ENCODE measurements around the gene CACNA2D3.
"Not testable (repeated sequence)": the region's sequence is repeated elsewhere in the genome, so short reads cannot be mapped to it uniquely, and the experiment has no call there.

CACNA2D3 gene

DNA sequence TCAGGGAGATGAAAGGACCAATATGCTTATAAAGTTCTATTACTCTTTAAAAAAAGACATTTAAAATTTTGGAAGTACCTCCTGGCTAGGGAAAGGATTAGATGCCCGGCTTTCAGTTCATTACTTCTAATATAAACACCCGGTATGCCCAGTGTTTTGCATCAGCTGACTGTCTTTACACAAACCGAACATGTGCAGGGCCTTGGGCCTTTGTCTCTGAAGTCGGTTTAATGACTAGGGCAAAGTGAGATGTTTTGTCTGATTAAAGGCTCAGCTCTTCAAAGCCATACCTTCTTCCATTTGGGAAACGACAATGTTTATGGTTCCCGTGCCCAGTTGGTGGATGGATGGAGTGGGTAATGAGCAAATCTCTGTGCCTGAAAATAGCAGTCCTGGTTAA, 984.8 kb downstream of the CACNA2D3 start:
- Histone ChIP-seq H3K4ac (ENCODE audit: low read depth, low read length) (no peak overlapping the region), H3K4me3 (ENCODE audit: low read length) (no peak overlapping the region), H3K4me1 (ENCODE audit: control insufficient read depth, low read depth, low read length) (no peaks in the 10 kb centered on the region), H2BK5ac (ENCODE audit: low read length) (no peak overlapping the region), H3K79me2 (ENCODE audit: control insufficient read depth, insufficient read depth, low read length) (no peaks in the 10 kb centered on the region), H2AK5ac (ENCODE audit: low read length) (no peak overlapping the region), H3K27me3 (ENCODE audit: insufficient read depth, low read length, poor library complexity) (no peaks in the 10 kb centered on the region), H3K4me2 (ENCODE audit: low read length) (no peak overlapping the region), H3K79me1 (ENCODE audit: low read length) (no peaks in the 10 kb centered on the region), H4K5ac (ENCODE audit: low read length) (no peak overlapping the region), H4K8ac (ENCODE audit: low read depth, low read length) (no peak overlapping the region), H3K27ac (ENCODE audit: low read depth, low read length) (no peak overlapping the region), H3K36me3 (ENCODE audit: control insufficient read depth, insufficient read depth, low read length) (no peaks in the 10 kb centered on the region), H2BK120ac (ENCODE audit: low read depth, low read length) (no peak overlapping the region), H3K9ac (ENCODE audit: low read length) (no peak overlapping the region), H3K18ac (ENCODE audit: low read length) (no peak overlapping the region), H2BK15ac (replicated peaks; ENCODE audit: low read depth) (no peak overlapping the region), H3K56ac (ENCODE audit: low read length) (no peak overlapping the region), H3K23ac (ENCODE audit: low read length) (no peak overlapping the region)
- no peak for DNase-seq
- no CpG with 5 or more reads among the region's 6 CpGs for WGBS (ENCODE audit: extremely low coverage, insufficient coverage, low lambda C conversion rate)

DNA sequence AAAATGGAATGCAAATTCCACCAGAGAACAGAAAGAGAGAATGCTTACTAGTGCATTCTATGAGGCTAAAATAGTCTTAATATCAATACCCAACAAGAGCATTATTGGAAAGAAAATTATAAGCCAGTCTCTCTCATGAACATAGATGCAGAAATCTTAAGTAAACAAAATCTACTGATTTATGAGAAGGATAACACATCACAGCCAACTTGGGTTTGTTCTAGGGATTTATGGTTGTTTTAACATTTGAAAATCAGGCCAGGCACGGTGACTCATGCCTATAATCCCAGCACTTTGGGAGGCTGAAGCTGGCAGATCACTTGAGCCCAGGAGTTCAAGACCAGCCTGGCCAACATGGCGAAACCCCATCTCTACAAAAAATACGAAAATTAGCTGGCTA, 989.6 kb downstream of the CACNA2D3 start:
- H3K4me2 ChIP-seq (ENCODE audit: low read length); H2BK15ac ChIP-seq (replicated peaks; ENCODE audit: low read depth): not testable (repeated sequence)

DNA sequence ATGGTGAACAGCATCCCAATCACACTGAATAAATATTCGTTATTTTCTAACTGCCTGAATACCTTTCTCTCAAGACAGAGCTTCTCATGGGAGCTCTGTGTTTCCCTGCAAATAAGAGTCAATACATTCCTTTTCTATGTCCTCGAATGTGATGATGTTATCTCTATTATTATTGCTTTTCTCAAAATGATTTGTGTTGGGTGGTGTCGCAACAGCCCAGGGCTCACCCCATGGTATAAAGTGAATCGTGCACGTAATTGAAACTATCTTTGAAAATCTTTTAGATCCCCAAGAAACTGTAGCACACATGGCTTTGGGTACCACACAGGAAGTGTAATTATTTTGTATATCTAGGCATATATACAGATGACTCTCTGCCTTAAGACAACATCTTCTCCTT, 996.1 kb downstream of the CACNA2D3 start:
- Histone ChIP-seq H2BK120ac (ENCODE audit: low read depth, low read length) (no peak overlapping the region), H2BK15ac (replicated peaks; ENCODE audit: low read depth) (no peak overlapping the region), H2AK5ac (ENCODE audit: low read length) (no peak overlapping the region), H3K4me3 (ENCODE audit: low read length) (no peak overlapping the region), H3K27me3 (ENCODE audit: insufficient read depth, low read length, poor library complexity) (no peaks in the 10 kb centered on the region), H2BK5ac (ENCODE audit: low read length) (no peak overlapping the region), H3K27ac (ENCODE audit: low read depth, low read length) (no peak overlapping the region), H3K79me1 (ENCODE audit: low read length) (no peaks in the 10 kb centered on the region), H4K5ac (ENCODE audit: low read length) (no peak overlapping the region), H3K18ac (ENCODE audit: low read length) (no peak overlapping the region), H3K36me3 (ENCODE audit: control insufficient read depth, insufficient read depth, low read length) (no peaks in the 10 kb centered on the region), H3K4ac (ENCODE audit: low read depth, low read length) (no peak overlapping the region), H3K9ac (ENCODE audit: low read length) (no peak overlapping the region), H3K4me2 (ENCODE audit: low read length) (no peak overlapping the region), H4K8ac (ENCODE audit: low read depth, low read length) (no peak overlapping the region), H3K4me1 (ENCODE audit: control insufficient read depth, low read depth, low read length) (no peaks in the 10 kb centered on the region), H3K56ac (ENCODE audit: low read length) (no peak overlapping the region), H3K23ac (ENCODE audit: low read length) (no peak overlapping the region), H3K79me2 (ENCODE audit: control insufficient read depth, insufficient read depth, low read length) (no peaks in the 10 kb centered on the region)
- WGBS (ENCODE audit: extremely low coverage, insufficient coverage, low lambda C conversion rate), result no CpG with 5 or more reads among the region's 5 CpGs
- DNase-seq, result no peak

More for the DNA sequence above, 989.6 kb downstream of the CACNA2D3 start:
- DNase-seq; H4K5ac ChIP-seq (ENCODE audit: low read length); H3K9ac ChIP-seq (ENCODE audit: low read length); H3K4me1 ChIP-seq (ENCODE audit: control insufficient read depth, low read depth, low read length); H2BK5ac ChIP-seq (ENCODE audit: low read length); H3K27me3 ChIP-seq (ENCODE audit: insufficient read depth, low read length, poor library complexity); H4K8ac ChIP-seq (ENCODE audit: low read depth, low read length); H3K4me3 ChIP-seq (ENCODE audit: low read length); H2AK5ac ChIP-seq (ENCODE audit: low read length); H3K27ac ChIP-seq (ENCODE audit: low read depth, low read length); H3K79me2 ChIP-seq (ENCODE audit: control insufficient read depth, insufficient read depth, low read length); H3K79me1 ChIP-seq (ENCODE audit: low read length); H3K18ac ChIP-seq (ENCODE audit: low read length); H2BK120ac ChIP-seq (ENCODE audit: low read depth, low read length); H3K4ac ChIP-seq (ENCODE audit: low read depth, low read length); H3K36me3 ChIP-seq (ENCODE audit: control insufficient read depth, insufficient read depth, low read length); H3K56ac ChIP-seq (ENCODE audit: low read length); H3K23ac ChIP-seq (ENCODE audit: low read length): not testable (repeated sequence)
- no CpG with 5 or more reads among the region's 3 CpGs for WGBS (ENCODE audit: extremely low coverage, insufficient coverage, low lambda C conversion rate)

GRCh38 chr3:55119268-55119667, 996.9 kb downstream of the CACNA2D3 start:
- no CpG with 5 or more reads among the region's 4 CpGs for WGBS (ENCODE audit: extremely low coverage, insufficient coverage, low lambda C conversion rate)

DNA sequence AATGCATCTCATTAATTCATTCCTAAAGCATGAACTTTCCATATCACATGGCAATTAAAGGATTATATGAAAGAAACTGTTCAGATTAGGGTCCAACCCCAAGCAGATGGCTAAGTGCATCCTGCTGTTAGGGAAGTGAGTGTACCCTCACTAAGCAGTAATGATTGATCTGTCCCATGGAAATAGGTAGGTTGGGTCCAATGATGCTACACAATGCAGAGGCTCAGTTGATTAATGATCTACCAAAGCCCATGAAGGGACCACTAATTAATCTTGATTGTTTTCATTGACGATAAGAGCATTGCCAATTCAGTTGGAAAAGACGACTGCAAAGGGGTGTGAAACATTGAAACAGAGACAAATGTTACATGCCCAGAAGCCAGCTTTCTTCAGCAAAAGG, 1000.0 kb downstream of the CACNA2D3 start:
- no peaks in the 10 kb centered on the region for H3K36me3 ChIP-seq (ENCODE audit: control insufficient read depth, insufficient read depth, low read length)
- H3K4me3 ChIP-seq (ENCODE audit: low read length), result no peak overlapping the region
- H3K79me1 ChIP-seq (ENCODE audit: low read length), result no peaks in the 10 kb centered on the region
- no peaks in the 10 kb centered on the region for H3K79me2 ChIP-seq (ENCODE audit: control insufficient read depth, insufficient read depth, low read length)
- H4K8ac ChIP-seq (ENCODE audit: low read depth, low read length), result no peak overlapping the region
- no peak overlapping the region for H3K23ac ChIP-seq (ENCODE audit: low read length)
- H3K27me3 ChIP-seq (ENCODE audit: insufficient read depth, low read length, poor library complexity), result no peaks in the 10 kb centered on the region
- H3K4me1 ChIP-seq (ENCODE audit: control insufficient read depth, low read depth, low read length), result no peaks in the 10 kb centered on the region
- H3K56ac ChIP-seq (ENCODE audit: low read length), result no peak overlapping the region
- no peak overlapping the region for H4K5ac ChIP-seq (ENCODE audit: low read length)
- H2AK5ac ChIP-seq (ENCODE audit: low read length), result no peak overlapping the region
- no peak overlapping the region for H3K27ac ChIP-seq (ENCODE audit: low read depth, low read length)
- no peak overlapping the region for H3K9ac ChIP-seq (ENCODE audit: low read length)
- no peak for DNase-seq
- H3K4ac ChIP-seq (ENCODE audit: low read depth, low read length), result no peak overlapping the region
- H2BK5ac ChIP-seq (ENCODE audit: low read length), result no peak overlapping the region
- no peak overlapping the region for H3K18ac ChIP-seq (ENCODE audit: low read length)
- no peak overlapping the region for H3K4me2 ChIP-seq (ENCODE audit: low read length)
- WGBS (ENCODE audit: extremely low coverage, insufficient coverage, low lambda C conversion rate), result no CpG with 5 or more reads among the region's 2 CpGs
- no peak overlapping the region for H2BK120ac ChIP-seq (ENCODE audit: low read depth, low read length)
- H2BK15ac ChIP-seq (replicated peaks; ENCODE audit: low read depth), result no peak overlapping the region

More at GRCh38 chr3:55119268-55119667, 996.9 kb downstream of the CACNA2D3 start:
- Histone ChIP-seq H4K5ac (ENCODE audit: low read length) (no peak overlapping the region), H2BK120ac (ENCODE audit: low read depth, low read length) (no peak overlapping the region), H2BK5ac (ENCODE audit: low read length) (no peak overlapping the region), H3K18ac (ENCODE audit: low read length) (no peak overlapping the region), H3K56ac (ENCODE audit: low read length) (no peak overlapping the region), H3K4me1 (ENCODE audit: control insufficient read depth, low read depth, low read length) (no peaks in the 10 kb centered on the region), H3K27me3 (ENCODE audit: insufficient read depth, low read length, poor library complexity) (no peaks in the 10 kb centered on the region), H2AK5ac (ENCODE audit: low read length) (no peak overlapping the region), H3K79me1 (ENCODE audit: low read length) (no peaks in the 10 kb centered on the region), H3K4me2 (ENCODE audit: low read length) (no peak overlapping the region), H3K23ac (ENCODE audit: low read length) (no peak overlapping the region), H3K9ac (ENCODE audit: low read length) (no peak overlapping the region), H4K8ac (ENCODE audit: low read depth, low read length) (no peak overlapping the region), H3K27ac (ENCODE audit: low read depth, low read length) (no peak overlapping the region), H2BK15ac (replicated peaks; ENCODE audit: low read depth) (no peak overlapping the region), H3K36me3 (ENCODE audit: control insufficient read depth, insufficient read depth, low read length) (no peaks in the 10 kb centered on the region), H3K79me2 (ENCODE audit: control insufficient read depth, insufficient read depth, low read length) (no peaks in the 10 kb centered on the region), H3K4me3 (ENCODE audit: low read length) (no peak overlapping the region), H3K4ac (ENCODE audit: low read depth, low read length) (no peak overlapping the region)
- DNase-seq, result no peak
